Smooth muscle cell of the pulmonary artery (primary cell): ENCODE measurements around the gene KRR1. TPM values are rescaled to one million over a fixed set of nuclear protein-coding genes. Genes with fewer than 3 reads are reported as not detected.

Source experiments
- total RNA-seq: library from RNA; depleted of rRNA; stranded (reverse); fragments of >200 nt; gene quantifications from 2 replicates; pipeline ENCODE4 v1.2.3, GENCODE V29; 2014

KRR1 gene
- 33.5 and 40.3 TPM in 2 replicates for total RNA-seq

DNA sequence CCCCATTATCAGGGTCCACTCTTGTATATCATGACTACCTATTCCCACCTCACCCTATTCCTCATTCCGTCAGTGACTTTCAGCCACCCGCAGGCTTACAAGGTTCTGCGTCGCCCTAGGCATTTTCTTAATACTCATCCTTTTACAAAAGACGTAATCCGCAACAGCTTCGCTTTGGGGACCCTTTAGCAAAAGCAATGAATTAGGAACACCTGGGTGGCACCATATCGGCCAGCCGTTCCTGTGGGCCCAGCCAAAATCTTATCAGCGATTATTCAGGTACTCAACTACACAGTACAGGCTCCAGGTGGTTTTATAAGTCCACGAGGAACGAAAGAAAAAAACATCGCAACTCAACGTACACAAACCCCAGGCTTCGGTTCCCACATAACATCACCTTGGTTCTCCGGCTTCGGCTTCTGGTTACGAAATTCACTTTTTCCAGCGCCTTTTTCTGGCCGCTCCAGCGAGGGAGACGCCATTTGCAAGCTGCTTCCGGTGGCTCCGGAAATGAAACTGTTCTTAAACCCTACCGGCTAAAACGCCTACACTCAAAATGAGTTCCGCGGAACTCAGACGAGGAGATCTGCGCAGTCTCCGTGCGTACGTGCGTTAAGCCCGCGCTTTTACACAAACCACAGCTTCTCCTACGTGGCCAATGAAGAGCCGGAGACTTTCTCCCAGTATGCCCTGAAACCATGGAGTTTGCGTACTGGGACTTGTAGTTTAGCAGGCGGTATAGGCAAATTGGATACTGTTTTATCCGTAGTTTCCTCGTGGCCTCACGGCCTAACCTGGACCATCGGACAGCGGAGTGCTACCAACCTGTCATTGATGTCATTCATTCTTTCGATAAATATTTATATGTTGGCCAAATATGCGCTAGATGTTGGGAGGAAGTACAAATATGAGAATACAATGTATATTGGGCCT is at the start of gene KRR1:
Gene KRR1, minus strand, starts transcription at position 494 of the 933 bp plus-strand sequence. Its CDS starts 12 bp downstream, at position 482.

DNA sequence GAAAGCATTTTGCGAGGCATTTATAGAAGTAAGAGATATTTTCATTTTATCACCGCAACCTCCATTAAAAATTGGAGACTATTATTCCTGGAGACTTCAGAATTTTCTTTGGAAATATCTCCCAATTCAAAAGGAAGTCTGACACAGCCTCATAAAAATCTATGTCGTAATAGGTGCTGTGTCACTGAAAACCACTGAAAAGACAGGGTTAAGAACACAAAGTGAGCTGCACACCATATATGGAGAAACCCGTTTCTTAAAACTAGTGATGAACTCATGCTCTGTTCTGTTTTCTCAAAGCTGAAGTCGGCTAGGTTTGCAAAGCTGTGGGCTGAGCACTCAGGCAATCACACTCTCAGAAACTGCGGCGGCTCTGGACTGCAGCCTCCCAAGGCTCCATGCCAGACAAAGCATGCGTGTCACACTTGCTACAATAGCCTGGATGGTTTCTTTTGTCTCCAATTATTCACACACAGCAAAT is 30.9 kb downstream of the KRR1 start, which contains the start of gene GLIPR1:
Gene GLIPR1, plus strand, starts transcription at position 287 of the 481 bp plus-strand sequence. Its CDS starts 126 bp downstream, at position 413.

Other genes with a start within 250 kb of the KRR1 start
- 7.4 and 10.4 TPM in 2 replicates for gene CAPS2, start 181.3 kb downstream of the KRR1 start, total RNA-seq
- gene GLIPR1L1, start 176.9 kb downstream of the KRR1 start, total RNA-seq: not detected in 2 replicates
- 0.46 and 1.7 TPM in 2 replicates for gene GLIPR1L2, start 120.5 kb downstream of the KRR1 start, total RNA-seq
- 185 and 193 TPM in 2 replicates for gene GLIPR1, start 30.9 kb downstream of the KRR1 start, total RNA-seq